Omental fat pad (tissue), 4 donors: Measurements from ENCODE around the gene HSPA14. TPM values are rescaled to one million over a fixed set of nuclear protein-coding genes. Genes with fewer than 3 reads are reported as not detected.
"Not testable (repeated sequence)": the region's sequence is repeated elsewhere in the genome, so short reads cannot be mapped to it uniquely, and the experiment has no call there.

ENCODE experiments used
- ATAC-seq: fragments of 150-250 bp; one replicate; pipeline ENCODE4 v1.9.1; 2016; ENCODE audit warnings: mild to moderate bottlenecking, moderate library complexity; ENCODE audit not compliant: low FRiP score
- DNase-seq: peaks from one replicate; pipeline ENCODE4 v3.0.0-alpha.2; 2019; ENCODE audit warnings: low spot score
- CTCF ChIP-seq, 3 donors: fragments of 450-650 bp; IDR thresholded peaks; one replicate each; pipeline ENCODE4 v1.5.1; 2016 to 2017; ENCODE audit warnings: antibody characterized with exemption in 3 of 3, mild to moderate bottlenecking in 3 of 3, moderate library complexity in 2 of 3
- total RNA-seq, 4 donors: library from RNA; depleted of rRNA; stranded (reverse); fragments of >200 nt; gene quantifications; one replicate each; pipeline ENCODE4 v1.1.0, GENCODE V29; 2016

HSPA14 gene
- total RNA-seq, 4 donors from 2014 or later = 9.1 to 15.3 (median 11.8) TPM

- no peak for TF ChIP-seq CTCF (IDR thresholded peaks at IDR 0.05)
- ATAC-seq (no peak), DNase-seq (no peak)
Measured at GRCh38 chr10:14858338-14858960, 20.3 kb downstream of the HSPA14 start.

GRCh38 chr10:14859043-14859442 is 20.9 kb downstream of the HSPA14 start:
- DNase-seq = no peak
- no peak for TF ChIP-seq CTCF (IDR thresholded peaks at IDR 0.05)
- no peak for ATAC-seq

GRCh38 chr10:14859775-14860174 is 21.7 kb downstream of the HSPA14 start:
- TF ChIP-seq CTCF (IDR thresholded peaks at IDR 0.05) = no peak
- DNase-seq (no peak), ATAC-seq (no peak)

GRCh38 chr10:14860791-14861190 is 22.7 kb downstream of the HSPA14 start:
- no peak for TF ChIP-seq CTCF (IDR thresholded peaks at IDR 0.05)
- DNase-seq (no peak), ATAC-seq (no peak)

GRCh38 chr10:14864466-14864865 is 26.4 kb downstream of the HSPA14 start:
- DNase-seq, ATAC-seq: not testable (repeated sequence)

- ATAC-seq, DNase-seq: not testable (repeated sequence)
Measured at GRCh38 chr10:14864871-14865270, 26.8 kb downstream of the HSPA14 start.

- ATAC-seq = no peak
- no peak for DNase-seq
- no peak for TF ChIP-seq CTCF (IDR thresholded peaks at IDR 0.05)
Measured at GRCh38 chr10:14873090-14873760, 35.1 kb downstream of the HSPA14 start.

GRCh38 chr10:14875941-14876340 is 37.8 kb downstream of the HSPA14 start:
- no peak for TF ChIP-seq CTCF (IDR thresholded peaks at IDR 0.05)
- DNase-seq (no peak), ATAC-seq (no peak)
